GM19395 (cell line): Measurements from ENCODE around the gene RALGDS.

Experiments used
- ATAC-seq: cut with Tn5 transposase; IDR thresholded peaks from one replicate; pipeline ENCODE4 v1.9.1; 2021; ENCODE audit warnings: mild to moderate bottlenecking, moderate library complexity; ENCODE audit not compliant: unreplicated experiment

RALGDS gene

GRCh38 chr9:133057553-133057952 lies 63.5 kb downstream of the RALGDS start:
- ATAC-seq: no peak

GRCh38 chr9:133057006-133057405 lies 64.0 kb downstream of the RALGDS start:
- ATAC-seq: no peak

GRCh38 chr9:133056533-133056932 lies 64.5 kb downstream of the RALGDS start:
- ATAC-seq: no peak

- no peak for ATAC-seq
Observed at GRCh38 chr9:133055788-133056420, 65.1 kb downstream of the RALGDS start.

GRCh38 chr9:133054966-133055365 lies 66.1 kb downstream of the RALGDS start:
- ATAC-seq: no peak

- ATAC-seq: no peak
Observed at GRCh38 chr9:133054194-133054890, 66.7 kb downstream of the RALGDS start.

GRCh38 chr9:133051966-133052539 lies 69.0 kb downstream of the RALGDS start:
- no peak for ATAC-seq

- no peak for ATAC-seq
Observed at GRCh38 chr9:133051281-133051900, 69.6 kb downstream of the RALGDS start.

GRCh38 chr9:133050781-133051180 lies 70.3 kb downstream of the RALGDS start:
- ATAC-seq: no peak

GRCh38 chr9:133050142-133050541 lies 70.9 kb downstream of the RALGDS start:
- ATAC-seq: no peak

GRCh38 chr9:133049043-133049442 lies 72.0 kb downstream of the RALGDS start:
- ATAC-seq: no peak

- no peak for ATAC-seq
Observed at GRCh38 chr9:133048595-133048994, 72.4 kb downstream of the RALGDS start.
